HEK293T (cell line): ENCODE measurements around the gene TRPM8.
A peak's percentile ranks its signal among the peaks of the same experiment; 100 is the strongest.

ENCODE experiments used
- CTCF ChIA-PET: fragments of 350-600 bp; formaldehyde crosslinking; extraction: SDS; loops from one replicate; lab custom pipeline; 2021; ENCODE audit warnings: antibody characterized with exemption, inconsistent platforms; lab: Yijun Ruan, JAX
- POLR2A ChIA-PET: fragments of 350-600 bp; formaldehyde crosslinking; extraction: SDS; loops from one replicate; lab custom pipeline; 2020; ENCODE audit warnings: antibody characterized with exemption, inconsistent platforms; lab: Yijun Ruan, JAX
- DNase-seq: peaks from one replicate; pipeline ENCODE4 v3.0.0; 2012; ENCODE audit warnings: mixed read lengths; ENCODE audit errors: extremely low spot score
- ARNT ChIP-seq: fragments of 450-650 bp; IDR thresholded peaks from 2 replicates; pipeline ENCODE4 v1.6.1; 2017; ENCODE audit warnings: mild to moderate bottlenecking
- BHLHE40 ChIP-seq: fragments of 450-650 bp; IDR thresholded peaks from 2 replicates; pipeline ENCODE4 v1.6.1; 2016; ENCODE audit warnings: mild to moderate bottlenecking, moderate library complexity, borderline replicate concordance
- CTBP1 ChIP-seq: fragments of 450-650 bp; IDR thresholded peaks from 2 replicates; pipeline ENCODE4 v1.6.1; 2016; ENCODE audit warnings: borderline replicate concordance
- ELF4 ChIP-seq: fragments of 450-650 bp; IDR thresholded peaks from 2 replicates; pipeline ENCODE4 v1.6.1; 2017; ENCODE audit warnings: antibody characterized with exemption
- FOXA1 ChIP-seq: fragments of 450-650 bp; IDR thresholded peaks from 2 replicates; pipeline ENCODE4 v1.6.1; 2016; ENCODE audit warnings: mild to moderate bottlenecking
- FOXK2 ChIP-seq: fragments of 450-650 bp; IDR thresholded peaks from 2 replicates; pipeline ENCODE4 v1.6.1; 2016; ENCODE audit warnings: mild to moderate bottlenecking
- FOXM1 ChIP-seq: fragments of 450-650 bp; IDR thresholded peaks from 2 replicates; pipeline ENCODE4 v1.6.1; 2017; ENCODE audit warnings: mild to moderate bottlenecking, borderline replicate concordance
- HDGF ChIP-seq: fragments of 450-650 bp; IDR thresholded peaks from 2 replicates; pipeline ENCODE4 v1.6.1; 2017; ENCODE audit warnings: antibody characterized with exemption, borderline replicate concordance
- L3MBTL2 ChIP-seq: fragments of 450-650 bp; conservative IDR thresholded peaks from 2 replicates; pipeline ENCODE4 v1.6.1; 2016; ENCODE audit warnings: mild to moderate bottlenecking
- LEF1 ChIP-seq: fragments of 450-650 bp; IDR thresholded peaks from 2 replicates; pipeline ENCODE4 v1.6.1; 2017; ENCODE audit warnings: mild to moderate bottlenecking, borderline replicate concordance
- NFRKB ChIP-seq: fragments of 450-650 bp; IDR thresholded peaks from 2 replicates; pipeline ENCODE4 v1.6.1; 2016; ENCODE audit warnings: mild to moderate bottlenecking, moderate library complexity
- SP1 ChIP-seq: fragments of 450-650 bp; IDR thresholded peaks from 2 replicates; pipeline ENCODE4 v1.6.1; 2017
- SUZ12 ChIP-seq: fragments of 450-650 bp; IDR thresholded peaks from 2 replicates; pipeline ENCODE4 v1.6.1; 2016; ENCODE audit warnings: mild to moderate bottlenecking
- TARDBP ChIP-seq: fragments of 450-650 bp; IDR thresholded peaks from 2 replicates; pipeline ENCODE4 v1.6.1; 2016
- ZNF384 ChIP-seq: fragments of 450-650 bp; IDR thresholded peaks from 2 replicates; pipeline ENCODE4 v1.6.1; 2016
- TF ChIP-seq, protein P1 (sequence below): fragments of 450-650 bp; IDR thresholded peaks from 2 replicates; pipeline ENCODE4 v1.6.1; 2016

TRPM8 gene

GRCh38 chr2:233997707-233998106, 80.5 kb downstream of the TRPM8 start:
- ChIA-PET CTCF (interaction anchor here (0.6 kb wide), 1 partner anchor 136 kb away, joined by 3 read pairs; no protein-coding TSS in a partner anchor), POLR2A (no interaction called here)
- DNase-seq = no peak
- TF ChIP-seq LEF1 = no peak
- TF ChIP-seq ZNF384 = no peak
- TF ChIP-seq NFRKB = no peak
- no peak for TF ChIP-seq ARNT
- no peak for TF ChIP-seq HDGF
- TF ChIP-seq FOXK2 = no peak
- no peak for TF ChIP-seq L3MBTL2
- no peak for TF ChIP-seq FOXM1
- TF ChIP-seq ELF4 = no peak
- TF ChIP-seq CTBP1 = no peak

GRCh38 chr2:233999182-233999581, 82.0 kb downstream of the TRPM8 start:
- TF ChIP-seq FOXM1 = no peak
- TF ChIP-seq FOXK2 = no peak
- TF ChIP-seq LEF1 = no peak
- no peak for TF ChIP-seq TARDBP
- no peak for TF ChIP-seq FOXA1
- no peak for TF ChIP-seq ELF4
- TF ChIP-seq, protein P1, sequence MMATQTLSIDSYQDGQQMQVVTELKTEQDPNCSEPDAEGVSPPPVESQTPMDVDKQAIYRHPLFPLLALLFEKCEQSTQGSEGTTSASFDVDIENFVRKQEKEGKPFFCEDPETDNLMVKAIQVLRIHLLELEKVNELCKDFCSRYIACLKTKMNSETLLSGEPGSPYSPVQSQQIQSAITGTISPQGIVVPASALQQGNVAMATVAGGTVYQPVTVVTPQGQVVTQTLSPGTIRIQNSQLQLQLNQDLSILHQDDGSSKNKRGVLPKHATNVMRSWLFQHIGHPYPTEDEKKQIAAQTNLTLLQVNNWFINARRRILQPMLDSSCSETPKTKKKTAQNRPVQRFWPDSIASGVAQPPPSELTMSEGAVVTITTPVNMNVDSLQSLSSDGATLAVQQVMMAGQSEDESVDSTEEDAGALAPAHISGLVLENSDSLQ = no peak
- TF ChIP-seq HDGF = no peak
- no peak for TF ChIP-seq SP1
- no peak for TF ChIP-seq L3MBTL2
- no peak for TF ChIP-seq BHLHE40
- DNase-seq = peak; percentile 12
- ChIA-PET CTCF (no interaction called here), POLR2A (no interaction called here)

DNA sequence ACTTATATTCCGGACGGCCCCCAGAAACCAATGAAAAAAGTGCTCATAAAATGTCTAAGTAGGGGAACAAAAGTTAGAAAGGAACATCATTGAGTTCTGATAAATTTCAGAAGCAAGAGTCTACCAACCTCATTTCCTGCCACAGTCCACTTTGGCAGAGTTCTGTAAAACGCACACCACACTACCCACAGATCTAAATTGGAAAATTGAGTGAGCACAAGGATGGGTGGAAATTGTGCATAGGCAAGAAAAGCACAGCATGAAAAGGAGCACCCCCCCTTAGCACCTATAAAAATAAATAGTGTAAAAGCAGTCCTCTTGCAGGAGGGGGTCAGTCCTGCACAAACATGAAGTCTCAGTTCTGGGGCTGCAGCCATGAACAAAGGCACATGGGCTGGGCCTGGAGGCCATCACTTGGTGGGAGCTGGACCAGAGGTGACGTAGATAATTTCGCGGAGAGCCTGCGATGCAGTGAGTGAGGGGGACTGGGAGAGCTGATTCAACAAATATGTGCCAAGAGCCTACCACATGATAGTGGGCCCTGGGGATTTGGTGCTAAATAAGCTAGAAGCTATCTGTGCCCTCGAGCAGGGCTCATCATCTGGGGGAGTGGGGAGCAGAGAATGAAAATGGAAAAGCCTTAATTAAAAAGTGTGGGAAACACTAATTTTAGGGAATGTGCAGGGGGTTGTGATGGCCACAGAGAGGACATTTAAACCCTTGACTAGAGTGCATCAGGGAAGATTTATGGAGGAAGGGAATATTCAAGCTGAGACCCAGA, 84.4 kb downstream of the TRPM8 start:
- no peak for TF ChIP-seq FOXK2
- TF ChIP-seq, protein P1 = no peak
- TF ChIP-seq ZNF384 = no peak
- TF ChIP-seq LEF1 = no peak
- TF ChIP-seq TARDBP = no peak
- no peak for TF ChIP-seq SP1
- TF ChIP-seq BHLHE40 = no peak
- TF ChIP-seq CTBP1 = no peak
- no peak for TF ChIP-seq ARNT
- TF ChIP-seq HDGF = no peak
- no peak for TF ChIP-seq SUZ12
- no peak for TF ChIP-seq NFRKB
- no peak for TF ChIP-seq FOXM1
- no peak for TF ChIP-seq L3MBTL2
- no peak for TF ChIP-seq FOXA1
- no peak for TF ChIP-seq ELF4
- CTCF ChIA-PET = no interaction called here
- POLR2A ChIA-PET = no interaction called here
- DNase-seq = no peak

DNA sequence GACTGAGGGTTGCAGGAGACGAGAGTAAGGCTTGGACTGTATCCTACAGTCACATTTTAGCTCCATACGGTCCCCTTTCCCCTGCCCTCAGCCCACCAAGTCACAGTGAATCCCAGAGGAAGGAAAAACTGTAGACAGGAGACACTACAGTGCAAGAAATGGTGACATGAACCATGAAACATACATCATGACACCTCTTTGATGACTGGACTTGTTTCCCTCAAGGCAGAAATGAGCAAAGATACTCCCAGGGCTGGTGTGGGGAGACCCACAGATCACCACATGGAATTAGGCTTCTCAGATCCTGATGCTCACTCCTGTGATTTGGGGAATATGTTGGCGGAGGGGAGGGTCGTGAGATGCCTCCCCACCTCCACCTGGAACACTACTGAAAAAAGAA, 85.1 kb downstream of the TRPM8 start:
- ChIA-PET POLR2A (no interaction called here), CTCF (no interaction called here)
- DNase-seq = no peak
- TF ChIP-seq TARDBP (no peak), ELF4 (no peak), CTBP1 (no peak), HDGF (no peak), FOXA1 (no peak), L3MBTL2 (no peak), ARNT (no peak), ZNF384 (no peak), LEF1 (no peak), SUZ12 (no peak)

DNA sequence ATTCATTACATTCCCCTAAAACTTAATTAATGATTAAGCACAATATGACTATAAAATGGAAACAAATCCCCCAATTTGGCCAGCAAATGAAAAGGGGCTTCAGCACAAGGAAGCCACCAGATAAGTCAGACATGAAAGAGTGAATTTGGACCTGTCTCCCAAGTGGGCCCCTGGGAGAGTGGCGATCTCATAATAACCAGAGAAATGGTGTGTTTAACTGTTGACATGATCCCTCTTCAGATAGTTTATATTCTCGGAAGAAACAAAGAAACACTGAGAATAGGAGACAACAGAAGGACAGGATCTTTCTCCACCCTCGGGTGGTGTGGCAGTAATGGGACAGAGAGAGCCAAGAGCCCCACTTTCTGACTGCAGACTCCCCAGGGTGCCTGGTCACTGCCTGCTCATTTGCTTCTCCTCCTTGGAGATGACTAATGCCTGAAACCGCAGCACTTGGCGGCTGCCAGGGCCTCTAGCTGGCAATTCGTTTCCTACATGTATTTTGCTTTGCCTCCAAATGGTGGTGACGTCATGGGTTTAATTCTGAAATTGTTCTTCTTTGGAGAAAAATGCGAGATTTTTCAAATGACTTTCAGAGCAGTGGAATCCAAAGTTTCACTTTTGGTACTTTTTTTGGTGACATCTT, 86.9 kb downstream of the TRPM8 start:
- ChIA-PET POLR2A (no interaction called here), CTCF (interaction anchor here (0.6 kb wide), 1 partner anchor 552 kb away, joined by 3 read pairs; no protein-coding TSS in a partner anchor)
- TF ChIP-seq SP1 = no peak
- no peak for TF ChIP-seq CTBP1
- TF ChIP-seq HDGF = no peak
- no peak for TF ChIP-seq L3MBTL2
- no peak for TF ChIP-seq ELF4
- TF ChIP-seq FOXA1 = no peak
- no peak for TF ChIP-seq ZNF384
- no peak for TF ChIP-seq LEF1

DNA sequence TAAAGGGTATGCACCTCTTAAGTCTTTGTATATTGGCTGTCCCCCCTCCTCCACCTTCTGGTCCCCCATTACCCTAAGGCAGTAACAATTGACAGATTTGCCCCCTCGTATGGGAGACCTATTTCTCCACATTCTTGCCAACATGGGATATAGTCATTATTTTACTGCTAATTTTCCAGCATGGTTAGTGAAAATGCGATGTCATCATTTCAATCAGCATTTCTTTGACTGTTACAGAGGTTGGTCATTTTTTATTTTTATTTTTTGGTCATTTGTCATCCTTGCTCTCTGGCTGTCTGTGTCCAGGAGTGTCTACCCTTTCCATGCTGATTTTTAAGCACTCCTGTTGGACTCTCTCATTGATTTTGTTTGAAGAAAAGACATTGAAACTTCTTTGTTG, 88.0 kb downstream of the TRPM8 start:
- CTCF ChIA-PET = no interaction called here
- TF ChIP-seq TARDBP (no peak), NFRKB (no peak), ZNF384 (no peak), FOXA1 (no peak), CTBP1 (no peak), FOXM1 (no peak), HDGF (no peak), L3MBTL2 (no peak), SP1 (no peak), ARNT (no peak), SUZ12 (no peak), LEF1 (no peak), BHLHE40 (no peak)
- POLR2A ChIA-PET = no interaction called here
- no peak for DNase-seq

More for the DNA sequence above, 86.9 kb downstream of the TRPM8 start:
- DNase-seq = peak; percentile 28
